Activated naive CD8-positive, alpha-beta T cell treated with anti-CD3 and anti-CD28 coated beads, Interleukin-2, amount 10 ng/mL, durations not matched to agents 7 days and 5 days (primary cell): ENCODE measurements around the gene ATOSB. TPM values are rescaled to one million over a fixed set of nuclear protein-coding genes. Genes with fewer than 3 reads are reported as not detected.
A peak's percentile ranks its signal among the peaks of the same experiment; 100 is the strongest.

Experiments
- ATAC-seq: fragments of 150-1000 bp; cut with Tn5 transposase; one replicate; pipeline ENCODE4 v1.10.0; 2021; ENCODE audit warnings: low read depth, moderate library complexity
- POLR2A ChIA-PET: fragments of 350-600 bp; sonication (Branson Sonifier 250); formaldehyde crosslinking; loops from one replicate; lab custom pipeline; 2021; ENCODE audit warnings: antibody characterized with exemption; lab: Charles Lee
- DNase-seq: peaks from one replicate; pipeline ENCODE4 v3.0.0; 2021
- H3K27ac Mint-ChIP-seq: one replicate; pipeline ENCODE4 v1.8.0; 2022; ENCODE audit warnings: mild to moderate bottlenecking, mixed read lengths
- H3K27me3 Mint-ChIP-seq: one replicate; pipeline ENCODE4 v1.8.0; 2022; ENCODE audit warnings: mild to moderate bottlenecking, moderate library complexity, mixed read lengths
- H3K36me3 Mint-ChIP-seq: one replicate; pipeline ENCODE4 v1.8.0; 2021; ENCODE audit warnings: mild to moderate bottlenecking, mixed read lengths
- H3K4me1 Mint-ChIP-seq: one replicate; pipeline ENCODE4 v1.8.0; 2021; ENCODE audit warnings: mixed read lengths
- H3K4me3 Mint-ChIP-seq: one replicate; pipeline ENCODE4 v1.8.0; 2022; ENCODE audit warnings: mild to moderate bottlenecking, moderate library complexity, mixed read lengths
- H3K9me3 Mint-ChIP-seq: one replicate; pipeline ENCODE4 v1.8.0; 2021; ENCODE audit warnings: mixed read lengths
- total RNA-seq, 2 experiments: library from RNA; stranded (reverse); gene quantifications; one replicate each; pipeline ENCODE4 v1.2.3, GENCODE V29; 2021

The ATOSB gene
- total RNA-seq, 2 experiments from 2014 or later, result 12.0 to 16.6 TPM

- POLR2A ChIA-PET, result no interaction called here
These were observed 6.6 kb downstream of the ATOSB start for GRCh38 chr9:35108946-35109575.

GRCh38 chr9:35108461-35108860 is 7.2 kb downstream of the ATOSB start:
- peaks cover 10% of the 10 kb centered on the region for H3K36me3 Mint-ChIP-seq

More at GRCh38 chr9:35108946-35109575, 6.6 kb downstream of the ATOSB start:
- DNase-seq (no peak), ATAC-seq (no peak)
- no peaks in the 10 kb centered on the region for H3K9me3 Mint-ChIP-seq
- peaks cover 15% of the 10 kb centered on the region for H3K36me3 Mint-ChIP-seq
- no peaks in the 10 kb centered on the region for H3K27me3 Mint-ChIP-seq
- no peak overlapping the region for H3K27ac Mint-ChIP-seq
- H3K4me1 Mint-ChIP-seq, result peaks cover 34% of the 10 kb centered on the region
- no peak overlapping the region for H3K4me3 Mint-ChIP-seq

DNA sequence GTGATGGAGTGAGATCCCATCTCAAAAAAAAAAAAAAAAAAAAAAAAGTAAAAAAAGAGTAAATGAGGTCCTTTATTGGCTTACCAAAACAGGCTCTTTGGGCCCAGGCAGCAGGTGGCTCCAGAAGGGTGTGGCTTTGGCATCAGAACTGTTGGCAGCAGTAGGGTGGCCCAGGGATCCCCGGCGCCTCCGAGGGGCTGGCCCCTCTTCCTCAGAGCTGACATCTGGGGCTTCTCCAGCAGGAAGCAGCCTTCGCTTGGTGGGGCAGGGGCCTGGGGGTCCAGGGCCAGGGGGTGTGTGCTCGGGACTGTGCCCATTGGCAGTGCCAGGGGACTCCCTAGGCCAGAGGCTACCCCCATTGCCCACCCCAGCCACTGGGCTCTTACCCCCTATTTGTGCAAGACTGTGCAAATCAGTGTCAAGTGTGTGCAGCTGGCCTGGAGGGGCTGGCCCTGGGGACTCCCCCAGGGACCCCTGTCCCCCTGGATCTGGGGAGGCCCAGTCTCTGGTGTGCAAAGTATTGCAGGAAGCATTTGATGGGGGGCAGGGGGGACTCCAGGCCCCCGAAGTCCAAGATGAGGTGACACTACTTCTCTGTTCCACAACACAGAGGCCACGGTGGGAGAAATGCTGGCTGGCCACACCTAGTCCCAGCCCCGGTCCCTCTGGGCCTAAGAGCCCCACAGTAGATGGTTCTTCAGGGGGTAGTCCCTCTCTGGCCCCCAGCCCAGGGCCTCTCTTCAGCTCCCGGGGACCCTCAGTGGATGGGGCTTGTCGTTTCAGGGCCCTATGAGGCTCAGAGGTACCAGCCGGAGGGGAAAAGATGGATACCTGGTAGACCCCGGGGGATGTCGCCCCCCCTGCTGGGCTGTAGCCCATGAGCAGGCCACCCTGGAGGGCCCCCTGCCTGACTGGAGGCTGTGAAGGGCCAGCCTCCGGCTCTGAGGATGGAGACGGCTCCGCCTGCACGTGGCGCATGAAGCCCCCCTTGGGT is 8.1 kb downstream of the ATOSB start:
- Mint-ChIP-seq H3K36me3 (peaks cover 10% of the 10 kb centered on the region), H3K27me3 (no peaks in the 10 kb centered on the region), H3K4me1 (peaks cover 34% of the 10 kb centered on the region), H3K9me3 (no peaks in the 10 kb centered on the region), H3K4me3 (no peak overlapping the region), H3K27ac (no peak overlapping the region)
- POLR2A ChIA-PET, result no interaction called here
- DNase-seq (no peak), ATAC-seq (no peak)

More at GRCh38 chr9:35108461-35108860, 7.2 kb downstream of the ATOSB start:
- POLR2A ChIA-PET, result no interaction called here
- ATAC-seq (no peak), DNase-seq (no peak)
- Mint-ChIP-seq H3K4me3 (no peak overlapping the region), H3K9me3 (no peaks in the 10 kb centered on the region), H3K4me1 (peaks cover 31% of the 10 kb centered on the region), H3K27me3 (no peaks in the 10 kb centered on the region), H3K27ac (no peak overlapping the region)

DNA sequence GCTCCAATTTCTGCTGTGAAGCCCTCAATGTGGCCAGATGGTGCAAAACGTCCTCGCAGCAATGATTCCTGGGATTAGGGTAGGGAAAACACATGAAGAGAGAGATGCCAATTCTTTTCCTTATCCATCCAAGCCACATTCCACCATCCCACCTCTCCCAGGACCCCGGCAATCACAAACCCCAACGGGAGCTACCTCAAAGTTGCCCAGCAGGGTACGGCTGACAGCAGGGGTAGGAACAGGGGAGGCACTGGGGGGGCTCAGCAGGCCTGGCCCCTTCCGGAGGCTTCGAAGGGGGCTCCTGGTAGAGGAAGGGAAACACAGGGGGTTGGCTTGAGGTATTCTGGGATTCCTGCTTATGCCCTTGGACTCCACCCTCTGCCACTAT is 9.3 kb downstream of the ATOSB start:
- H3K27me3 Mint-ChIP-seq, result no peaks in the 10 kb centered on the region
- DNase-seq (no peak), ATAC-seq (no peak)
- H3K4me3 Mint-ChIP-seq, result no peak overlapping the region
- peaks cover 34% of the 10 kb centered on the region for H3K4me1 Mint-ChIP-seq
- POLR2A ChIA-PET, result interaction anchor here (0.5 kb wide), 1 partner anchor 22 kb away, joined by 4 read pairs; no protein-coding TSS in a partner anchor
- no peak overlapping the region for H3K27ac Mint-ChIP-seq
- no peaks in the 10 kb centered on the region for H3K9me3 Mint-ChIP-seq
- peaks cover 13% of the 10 kb centered on the region for H3K36me3 Mint-ChIP-seq

DNA sequence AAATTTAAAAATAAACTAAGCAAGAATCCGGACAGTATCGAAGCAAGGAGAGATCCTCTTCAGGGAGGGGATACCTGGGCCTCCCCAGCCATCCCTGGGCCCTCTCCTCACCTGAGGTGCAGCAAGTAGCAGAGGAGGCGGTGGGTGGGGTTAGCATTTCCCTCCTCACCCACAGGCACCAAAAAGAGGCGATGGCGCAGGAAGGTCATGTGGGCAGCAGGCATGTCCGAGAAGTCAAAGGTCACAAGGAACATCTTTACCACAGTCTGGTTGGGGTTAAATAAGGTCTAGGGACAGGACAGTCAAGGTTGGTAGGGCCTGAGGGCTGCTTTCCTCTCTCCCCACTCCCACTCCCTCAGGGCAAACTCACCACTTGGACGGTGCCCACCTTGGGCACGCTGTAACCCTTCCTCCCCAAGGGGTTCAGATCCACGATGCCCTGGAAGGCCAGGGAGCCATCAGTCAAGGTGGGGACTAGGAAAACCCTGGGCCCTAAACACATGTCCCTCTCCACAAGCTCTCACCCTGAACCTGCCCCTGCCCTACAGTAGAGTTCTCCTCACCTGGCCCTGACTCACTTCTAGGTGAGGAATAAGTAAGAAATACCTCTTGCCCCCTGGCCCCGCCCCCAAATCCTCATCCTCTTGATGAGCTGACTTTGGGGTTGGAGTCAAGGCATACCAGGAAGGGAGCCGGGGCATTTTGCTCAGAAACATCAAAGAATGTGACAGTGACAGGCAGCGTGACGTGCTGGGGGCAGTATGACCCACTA is 9.9 kb downstream of the ATOSB start:
- Mint-ChIP-seq H3K9me3 (no peaks in the 10 kb centered on the region), H3K4me3 (no peak overlapping the region), H3K27me3 (no peaks in the 10 kb centered on the region), H3K36me3 (peaks cover 16% of the 10 kb centered on the region), H3K4me1 (peaks cover 36% of the 10 kb centered on the region), H3K27ac (no peak overlapping the region)
- DNase-seq (no peak), ATAC-seq (no peak)
- POLR2A ChIA-PET, result interaction anchor here (4.5 kb wide), 1 partner anchor 9 kb away, joined by 47 read pairs; the partner anchor contains the start of gene ATOSB

- Mint-ChIP-seq H3K36me3 (peaks cover 20% of the 10 kb centered on the region), H3K4me3 (no peak overlapping the region), H3K4me1 (peaks cover 31% of the 10 kb centered on the region), H3K27ac (no peak overlapping the region), H3K9me3 (no peaks in the 10 kb centered on the region), H3K27me3 (no peaks in the 10 kb centered on the region)
- POLR2A ChIA-PET, result interaction anchor here (4.5 kb wide), 1 partner anchor 10 kb away, joined by 47 read pairs; the partner anchor contains the start of gene ATOSB
- no peak for ATAC-seq
- no peak for DNase-seq
These were observed 10.5 kb downstream of the ATOSB start for GRCh38 chr9:35105126-35105525.

GRCh38 chr9:35104586-35104985 is 11.1 kb downstream of the ATOSB start:
- POLR2A ChIA-PET, result interaction anchor here (3.1 to 4.5 kb wide), 2 partner anchors 10 to 25 kb away, joined by 34 to 47 read pairs; partner anchors contain the start of genes ATOSB and FANCG
- Mint-ChIP-seq H3K27ac (no peak overlapping the region), H3K4me1 (peaks cover 32% of the 10 kb centered on the region), H3K9me3 (no peaks in the 10 kb centered on the region), H3K36me3 (peaks cover 23% of the 10 kb centered on the region), H3K4me3 (no peak overlapping the region), H3K27me3 (no peaks in the 10 kb centered on the region)
- no peak for DNase-seq
- ATAC-seq, result no peak

DNA sequence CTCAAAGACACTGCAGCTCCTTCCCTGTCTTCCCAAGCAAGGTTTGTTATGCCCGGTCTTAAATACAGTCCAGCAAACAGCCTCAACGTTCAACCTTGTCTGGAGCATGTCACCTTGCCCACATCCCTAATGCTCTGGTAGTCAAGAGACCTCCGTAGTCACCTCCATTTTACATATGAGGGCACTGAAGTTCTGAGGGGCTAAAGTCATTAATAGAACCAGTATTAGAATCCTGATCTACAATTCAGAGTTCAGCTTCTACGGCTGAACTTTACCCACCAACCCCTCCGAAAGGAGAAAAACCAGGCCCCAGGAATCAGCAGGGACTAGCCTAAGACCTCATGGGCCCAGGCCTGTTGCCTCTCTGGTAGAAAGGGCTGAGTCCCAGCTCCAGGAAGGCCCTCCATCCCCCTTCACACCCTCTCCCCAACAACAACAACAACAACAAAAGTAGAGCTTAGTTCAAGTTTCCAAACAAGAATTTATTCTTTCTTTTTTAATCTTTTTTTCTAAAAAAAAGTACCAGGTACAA is 11.9 kb downstream of the ATOSB start:
- Mint-ChIP-seq H3K27me3 (no peaks in the 10 kb centered on the region), H3K36me3 (peaks cover 26% of the 10 kb centered on the region), H3K4me1 (peaks cover 31% of the 10 kb centered on the region), H3K4me3 (peak overlapping the region; percentile 81), H3K9me3 (no peaks in the 10 kb centered on the region), H3K27ac (peak overlapping the region; percentile 95)
- DNase-seq, result no peak
- ATAC-seq, result no peak
- POLR2A ChIA-PET, result interaction anchor here (1.0 to 4.5 kb wide), 7 partner anchors 8 to 457 kb away, joined by 3 to 47 read pairs (median 15); partner anchors contain the start of genes ATOSB, FANCG, GALT and VCP

- Mint-ChIP-seq H3K36me3 (peaks cover 26% of the 10 kb centered on the region), H3K9me3 (no peaks in the 10 kb centered on the region), H3K27me3 (no peaks in the 10 kb centered on the region), H3K4me3 (peak within 1 kb of the TSS; percentile 81), H3K4me1 (peaks cover 31% of the 10 kb centered on the region), H3K27ac (peak within 1 kb of the TSS; percentile 95)
- ATAC-seq, result peak; percentile 96
- DNase-seq, result peak; percentile 85
- POLR2A ChIA-PET, result interaction anchor here (1.0 to 4.5 kb wide), 7 partner anchors 9 to 456 kb away, joined by 3 to 47 read pairs (median 15); partner anchors contain the start of genes ATOSB, FANCG, GALT and VCP
These were observed 12.6 kb downstream of the ATOSB start, which contains the start of gene STOML2 for GRCh38 chr9:35102769-35103659. Gene STOML2 (minus strand): TSS chr9:35103131. CDS start chr9:35103094, 37 bp downstream.

DNA sequence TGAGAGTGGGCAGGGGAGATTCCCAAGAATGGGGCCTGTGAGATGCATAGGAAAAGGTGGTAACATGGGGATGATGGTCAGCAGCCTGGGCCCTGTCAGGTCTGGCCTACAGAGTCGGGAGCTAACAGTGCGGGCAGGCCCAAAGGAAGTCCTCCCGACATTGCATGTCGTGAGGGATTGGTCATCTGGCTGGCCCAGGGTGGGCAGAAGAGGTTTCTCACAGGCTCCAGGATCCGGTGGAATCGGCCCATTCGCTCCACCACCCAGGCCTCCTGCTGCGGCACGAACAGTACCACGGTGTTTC is 13.2 kb downstream of the ATOSB start:
- H3K27me3 Mint-ChIP-seq, result no peaks in the 10 kb centered on the region
- DNase-seq, result no peak
- H3K27ac Mint-ChIP-seq, result peak overlapping the region; percentile 95
- peak overlapping the region; percentile 81 for H3K4me3 Mint-ChIP-seq
- peaks cover 26% of the 10 kb centered on the region for H3K36me3 Mint-ChIP-seq
- H3K4me1 Mint-ChIP-seq, result peaks cover 31% of the 10 kb centered on the region
- POLR2A ChIA-PET, result interaction anchor here (1.0 to 4.5 kb wide), 6 partner anchors 9 to 30 kb away, joined by 3 to 47 read pairs (median 16); partner anchors contain the start of genes ATOSB, FANCG and VCP
- H3K9me3 Mint-ChIP-seq, result no peaks in the 10 kb centered on the region
- peak; percentile 35 for ATAC-seq

DNA sequence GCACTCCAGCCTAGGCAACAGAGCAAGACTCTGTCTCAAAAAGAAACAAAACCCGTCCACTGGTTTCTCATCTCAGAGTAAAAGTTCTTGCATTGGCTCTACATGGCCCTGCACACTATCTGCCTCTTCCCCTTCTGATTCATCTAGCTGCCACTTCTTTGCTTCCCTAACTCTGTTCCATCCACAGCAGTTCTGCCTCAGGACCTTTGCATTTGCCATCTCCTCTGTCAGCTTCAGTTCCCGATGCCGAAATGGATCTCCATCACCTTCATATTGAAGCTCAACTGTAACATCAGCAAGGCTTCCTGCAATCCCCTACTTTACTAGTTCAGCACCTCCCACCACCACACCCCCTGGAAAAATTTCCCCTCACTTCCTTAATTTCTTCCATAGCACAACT is 18.1 kb downstream of the ATOSB start:
- no peak overlapping the region for H3K4me3 Mint-ChIP-seq
- ATAC-seq, result no peak
- H3K36me3 Mint-ChIP-seq, result peaks cover 17% of the 10 kb centered on the region

More for the DNA sequence above, 18.1 kb downstream of the ATOSB start:
- POLR2A ChIA-PET, result interaction anchor here (2.2 to 8.5 kb wide), 3 partner anchors 17 to 26 kb away, joined by 9 to 64 read pairs (median 19); partner anchors contain the start of genes FANCG and VCP
- Mint-ChIP-seq H3K27ac (no peak overlapping the region), H3K27me3 (no peaks in the 10 kb centered on the region), H3K4me1 (peaks cover 39% of the 10 kb centered on the region), H3K9me3 (no peaks in the 10 kb centered on the region)
- DNase-seq, result no peak
